SK-N-SH treated with all-trans-retinoic acid at 6 μM for 48 hours (cell line): ENCODE results near the gene DDX31.

ENCODE experiments used
- ATAC-seq: fragments of 200-7000 bp; cut with Tn5 transposase; 3 replicates; pipeline ENCODE4 v1.9.1; 2020; ENCODE audit warnings: mild to moderate bottlenecking, moderate library complexity
- BACH2 ChIP-seq: fragments of 250-450 bp; sonication (Bioruptor Pico); IDR thresholded peaks from 2 replicates; pipeline ENCODE4 v1.9.0; 2021; ENCODE audit warnings: mild to moderate bottlenecking, borderline replicate concordance
- CREB5 ChIP-seq: fragments of 250-450 bp; sonication (Bioruptor Pico); IDR thresholded peaks from 2 replicates; pipeline ENCODE4 v1.5.1; 2020; ENCODE audit warnings: low read depth, mild to moderate bottlenecking, moderate library complexity
- CSDC2 ChIP-seq: fragments of 250-450 bp; sonication (Bioruptor Pico); IDR thresholded peaks from 2 replicates; pipeline ENCODE4 v1.5.0; 2020; ENCODE audit warnings: mild to moderate bottlenecking, moderate library complexity
- CSRNP3 ChIP-seq: fragments of 250-450 bp; sonication (Bioruptor Pico); IDR thresholded peaks from 2 replicates; pipeline ENCODE4 v1.5.1; 2021; ENCODE audit warnings: mild to moderate bottlenecking, moderate library complexity
- GLIS3 ChIP-seq: fragments of 250-450 bp; sonication (Bioruptor Pico); IDR thresholded peaks from 2 replicates; pipeline ENCODE4 v1.5.0; 2020; ENCODE audit warnings: mild to moderate bottlenecking, moderate library complexity
- ISL1 ChIP-seq: fragments of 250-450 bp; sonication (Bioruptor Pico); IDR thresholded peaks from 2 replicates; pipeline ENCODE4 v2.1.2; 2022; ENCODE audit warnings: mild to moderate bottlenecking, moderate library complexity
- OSR1 ChIP-seq: fragments of 250-450 bp; sonication (Bioruptor Pico); IDR thresholded peaks from 2 replicates; pipeline ENCODE4 v1.8.0; 2022; ENCODE audit warnings: moderate library complexity, mild to moderate bottlenecking, inconsistent platforms
- PATZ1 ChIP-seq: fragments of 250-450 bp; sonication (Bioruptor Pico); IDR thresholded peaks from 2 replicates; pipeline ENCODE4 v1.8.0; 2020; ENCODE audit warnings: mild to moderate bottlenecking, moderate library complexity, borderline replicate concordance
- POU6F1 ChIP-seq: fragments of 250-450 bp; sonication (Bioruptor Pico); IDR thresholded peaks from 2 replicates; pipeline ENCODE4 v1.8.0; 2021; ENCODE audit warnings: low read depth, mild to moderate bottlenecking, moderate library complexity, borderline replicate concordance
- PPARA ChIP-seq: fragments of 250-450 bp; sonication (Bioruptor Pico); IDR thresholded peaks from 2 replicates; pipeline ENCODE4 v1.5.0; 2020; ENCODE audit warnings: mild to moderate bottlenecking, borderline replicate concordance
- RARB ChIP-seq: fragments of 250-450 bp; sonication (Bioruptor Pico); IDR thresholded peaks from 2 replicates; pipeline ENCODE4 v1.8.0; 2021; ENCODE audit warnings: mild to moderate bottlenecking, moderate library complexity
- SNAI2 ChIP-seq: fragments of 250-450 bp; sonication (Bioruptor Pico); IDR thresholded peaks from 2 replicates; pipeline ENCODE4 v1.5.0; 2020; ENCODE audit warnings: mild to moderate bottlenecking, moderate library complexity
- TSHZ2 ChIP-seq: fragments of 250-450 bp; sonication (Bioruptor Pico); IDR thresholded peaks from 2 replicates; pipeline ENCODE4 v1.5.0; 2020; ENCODE audit warnings: mild to moderate bottlenecking, moderate library complexity
- ZFP3 ChIP-seq: fragments of 250-450 bp; sonication (Bioruptor Pico); IDR thresholded peaks from 2 replicates; pipeline ENCODE4 v1.5.0; 2020; ENCODE audit warnings: mild to moderate bottlenecking, moderate library complexity
- ZFP30 ChIP-seq: fragments of 450-650 bp; formaldehyde crosslinking; IDR thresholded peaks from 2 replicates; pipeline ENCODE4 v1.5.0; 2022; ENCODE audit warnings: mild to moderate bottlenecking, moderate library complexity
- ZNF565 ChIP-seq: fragments of 450-650 bp; formaldehyde crosslinking; conservative IDR thresholded peaks from 2 replicates; pipeline ENCODE4 v1.5.0; 2020; ENCODE audit warnings: low read depth, mild to moderate bottlenecking, moderate library complexity
- ZNF8 ChIP-seq: fragments of 450-650 bp; formaldehyde crosslinking; IDR thresholded peaks from 2 replicates; pipeline ENCODE4 v1.5.0; 2020; ENCODE audit warnings: mild to moderate bottlenecking, moderate library complexity

The DDX31 gene

GRCh38 chr9:132588501-132589147 is 81.2 kb downstream of the DDX31 start (continued):
- TF ChIP-seq CREB5 (CRISPR knock-in tag) (no peak), ISL1 (CRISPR knock-in tag) (no peak)

- no peak for ATAC-seq
- TF ChIP-seq POU6F1 (CRISPR knock-in tag) (no peak), ZFP30 (CRISPR knock-in tag) (no peak), CSDC2 (CRISPR knock-in tag) (no peak), ISL1 (CRISPR knock-in tag) (no peak), BACH2 (CRISPR knock-in tag) (no peak), TSHZ2 (no peak)
Observed at GRCh38 chr9:132588098-132588497, 81.7 kb downstream of the DDX31 start.

- TF ChIP-seq CSRNP3 (CRISPR knock-in tag) (no peak), ZNF8 (no peak), OSR1 (CRISPR knock-in tag) (no peak), ZFP3 (CRISPR knock-in tag) (no peak), PPARA (CRISPR knock-in tag) (no peak), CREB5 (CRISPR knock-in tag) (no peak), ISL1 (CRISPR knock-in tag) (no peak), ZNF565 (CRISPR knock-in tag) (no peak), GLIS3 (CRISPR knock-in tag) (no peak), PATZ1 (no peak), RARB (CRISPR knock-in tag) (no peak), SNAI2 (CRISPR knock-in tag) (no peak)
Observed at GRCh38 chr9:132587592-132587955, 82.2 kb downstream of the DDX31 start.

More at GRCh38 chr9:132587592-132587955, 82.2 kb downstream of the DDX31 start:
- no peak for ATAC-seq
